T-cell (primary cell): Measurements from ENCODE around the gene ARGLU1. TPM values are rescaled to one million over a fixed set of nuclear protein-coding genes. Genes with fewer than 3 reads are reported as not detected.

Experiments used
- ATAC-seq, 4 experiments: fragments of 200-7000 bp in 3 of 4; fragments of 150-1000 bp in 1 of 4; cut with Tn5 transposase; replicated peaks in 1 of 4; 1 replicate in 3 of 4; 2 replicates in 1 of 4; pipeline ENCODE4 v1.10.0; 2021; ENCODE audit warnings: moderate library complexity in 3 of 4, mild to moderate bottlenecking in 2 of 4, moderate number of reproducible peaks in 1 of 4
- CTCF ChIA-PET, 2 donors: fragments of 300-600 bp; sonication (Branson Sonifier 250); formaldehyde crosslinking; loops; one replicate each; lab custom pipeline; 2022; ENCODE audit warnings: antibody characterized with exemption in 2 of 2; lab: Charles Lee
- POLR2A ChIA-PET, 2 donors: fragments of 300-600 bp; sonication (Branson Sonifier 250); formaldehyde crosslinking; loops; one replicate each; lab custom pipeline; 2022; ENCODE audit warnings: antibody characterized with exemption in 2 of 2; lab: Charles Lee
- DNase-seq, 35 experiments: peaks; one replicate each; pipeline versions ENCODE4 v3.0.0 to v3.0.0-alpha.2; 2013 to 2023
- H3K27ac ChIP-seq: one replicate; pipeline ENCODE4 v1.5.1; 2013; ENCODE audit warnings: low read length
- H3K27me3 ChIP-seq, 2 experiments: replicated peaks in 1 of 2; 1 replicate in 1 of 2; 2 replicates in 1 of 2; pipeline versions ENCODE4 v1.6.1 to v1.7.0; 2013; ENCODE audit warnings: low read length in 1 of 2, mixed read lengths in 1 of 2; ENCODE audit not compliant: control insufficient read depth in 2 of 2, insufficient read depth in 2 of 2; ENCODE audit errors: extremely low read depth in 1 of 2
- H3K36me3 ChIP-seq, 2 donors: 1 replicate in 1 of 2; 2 replicates in 1 of 2; pipeline versions ENCODE4 v1.6.1 to v1.7.0; 2013; ENCODE audit warnings: low read length in 1 of 2; ENCODE audit not compliant: control insufficient read depth in 2 of 2, insufficient read depth in 1 of 2; ENCODE audit errors: extremely low read depth in 1 of 2
- H3K4me1 ChIP-seq, 2 experiments: 1 replicate in 1 of 2; 2 replicates in 1 of 2; pipeline versions ENCODE4 v1.6.1 to v1.7.0; 2013; ENCODE audit warnings: low read length in 2 of 2, mixed read lengths in 1 of 2; ENCODE audit not compliant: insufficient read depth in 2 of 2, control insufficient read depth in 1 of 2; ENCODE audit errors: extremely low read depth in 1 of 2
- H3K4me3 ChIP-seq, 2 donors: 1 replicate in 1 of 2; 2 replicates in 1 of 2; pipeline versions ENCODE4 v1.5.1 to v1.7.0; 2013; ENCODE audit warnings: mild to moderate bottlenecking in 2 of 2, low read length in 1 of 2, moderate library complexity in 1 of 2; ENCODE audit not compliant: control insufficient read depth in 1 of 2; ENCODE audit errors: extremely low read depth in 1 of 2
- H3K9me3 ChIP-seq: 2 replicates; pipeline ENCODE4 v1.7.0; 2013
- H3K27ac Mint-ChIP-seq, 2 donors: one replicate each; pipeline ENCODE4 v1.8.0; 2020 to 2021; ENCODE audit warnings: mild to moderate bottlenecking in 2 of 2, mixed read lengths in 2 of 2
- H3K27me3 Mint-ChIP-seq, 2 donors: one replicate each; pipeline ENCODE4 v1.8.0; 2021 to 2022; ENCODE audit warnings: mixed read lengths in 2 of 2
- H3K36me3 Mint-ChIP-seq: one replicate; pipeline ENCODE4 v1.8.0; 2021; ENCODE audit warnings: mixed read lengths
- H3K4me1 Mint-ChIP-seq, 3 donors: one replicate each; pipeline ENCODE4 v1.8.0; 2020 to 2022; ENCODE audit warnings: mixed read lengths in 3 of 3, mild to moderate bottlenecking in 1 of 3
- H3K4me3 Mint-ChIP-seq, 3 donors: one replicate each; pipeline ENCODE4 v1.8.0; 2020 to 2022; ENCODE audit warnings: mild to moderate bottlenecking in 3 of 3, mixed read lengths in 3 of 3, moderate library complexity in 3 of 3
- H3K9me3 Mint-ChIP-seq, 3 donors: one replicate each; pipeline ENCODE4 v1.8.0; 2020 to 2022; ENCODE audit warnings: mixed read lengths in 3 of 3
- WGBS: methylation state at CpG from one replicate; pipeline ENCODE4 v1.1.5; 2013; ENCODE audit warnings: missing lambda C conversion rate; ENCODE audit not compliant: insufficient coverage; 5-methylcytosine and 5-hydroxymethylcytosine counted together
- total RNA-seq, 35 experiments: library from RNA in 6 of 35; stranded (reverse) in 6 of 35; fragments of 120-200 nt in 1 of 35; gene quantifications; one replicate each; pipeline versions ENCODE4 v1.2.1 to v1.2.4 and lab custom pipeline; 2013 to 2026

ARGLU1 gene
- total RNA-seq, 5 donors from 2014 or later (not counting 1 experiment from before 2014, with no cell fraction given) = 158 to 197 (median 184) TPM

GRCh38 chr13:106494936-106495335, 73.0 kb downstream of the ARGLU1 start:
- H3K4me3 ChIP-seq = no peak overlapping the region
- no peak for DNase-seq
- Mint-ChIP-seq H3K27me3 (peaks cover 44 to 66% of the 10 kb centered on the region in 2 donors), H3K27ac (no peak overlapping the region), H3K9me3 (no peaks in the 10 kb centered on the region), H3K4me3 (no peak overlapping the region), H3K36me3 (no peaks in the 10 kb centered on the region), H3K4me1 (peaks cover 24 to 32% (median 28%) of the 10 kb centered on the region in 3 donors)
- 80% methylated on average over 1 of the region's 3 CpGs for WGBS
- no peak for ATAC-seq
- H3K9me3 ChIP-seq = no peaks in the 10 kb centered on the region
- ChIA-PET CTCF (no interaction called here), POLR2A (no interaction called here)
- H3K27ac ChIP-seq = no peak overlapping the region
- peaks cover 0 to 25% of the 10 kb centered on the region in 2 experiments for H3K27me3 ChIP-seq
- H3K4me1 ChIP-seq = peaks cover 7 to 16% of the 10 kb centered on the region in 2 experiments
- no peaks in the 10 kb centered on the region for H3K36me3 ChIP-seq

GRCh38 chr13:106494506-106494905, 73.4 kb downstream of the ARGLU1 start:
- Mint-ChIP-seq H3K27me3 (peaks cover 42 to 65% of the 10 kb centered on the region in 2 donors), H3K4me1 (peaks cover 24 to 32% (median 26%) of the 10 kb centered on the region in 3 donors), H3K9me3 (no peaks in the 10 kb centered on the region), H3K27ac (no peak overlapping the region), H3K4me3 (no peak overlapping the region), H3K36me3 (no peaks in the 10 kb centered on the region)
- Histone ChIP-seq H3K27ac (no peak overlapping the region), H3K9me3 (no peaks in the 10 kb centered on the region), H3K4me1 (peaks cover 7 to 16% of the 10 kb centered on the region in 2 experiments), H3K27me3 (peaks cover 0 to 25% of the 10 kb centered on the region in 2 experiments), H3K36me3 (no peaks in the 10 kb centered on the region), H3K4me3 (no peak overlapping the region)
- DNase-seq = no peak
- POLR2A ChIA-PET = no interaction called here
- CTCF ChIA-PET = no interaction called here
- ATAC-seq = no peak

- H3K27ac Mint-ChIP-seq = no peak overlapping the region
- DNase-seq = peak in 13 of 35 experiments; percentile 1 to 45 (median 11)
- POLR2A ChIA-PET = no interaction called here
Measured at GRCh38 chr13:106493533-106494220, 74.3 kb downstream of the ARGLU1 start.

GRCh38 chr13:106492588-106493475, 75.1 kb downstream of the ARGLU1 start:
- Mint-ChIP-seq H3K27me3 (peaks cover 44 to 72% of the 10 kb centered on the region in 2 donors), H3K4me1 (peaks cover 24 to 32% (median 26%) of the 10 kb centered on the region in 3 donors), H3K4me3 (peak overlapping the region in 1 of 3 donors; percentile 35), H3K9me3 (no peaks in the 10 kb centered on the region), H3K36me3 (no peaks in the 10 kb centered on the region), H3K27ac (no peak overlapping the region)
- peaks cover 0 to 27% of the 10 kb centered on the region in 2 experiments for H3K27me3 ChIP-seq
- H3K36me3 ChIP-seq = no peaks in the 10 kb centered on the region
- H3K4me1 ChIP-seq = peaks cover 7 to 16% of the 10 kb centered on the region in 2 experiments
- H3K4me3 ChIP-seq = no peak overlapping the region
- no peaks in the 10 kb centered on the region for H3K9me3 ChIP-seq
- H3K27ac ChIP-seq = no peak overlapping the region
- 91% methylated on average over 52 of the region's 54 CpGs for WGBS
- DNase-seq (no peak), ATAC-seq (no peak)
- ChIA-PET POLR2A (no interaction called here), CTCF (no interaction called here)

More at GRCh38 chr13:106493533-106494220, 74.3 kb downstream of the ARGLU1 start:
- Histone ChIP-seq H3K4me3 (no peak overlapping the region), H3K36me3 (no peaks in the 10 kb centered on the region), H3K27me3 (peaks cover 0 to 25% of the 10 kb centered on the region in 2 experiments), H3K4me1 (peaks cover 7 to 16% of the 10 kb centered on the region in 2 experiments), H3K27ac (no peak overlapping the region), H3K9me3 (no peaks in the 10 kb centered on the region)
- CTCF ChIA-PET = no interaction called here
- Mint-ChIP-seq H3K4me1 (peaks cover 24 to 32% (median 26%) of the 10 kb centered on the region in 3 donors), H3K27me3 (peaks cover 45 to 68% of the 10 kb centered on the region in 2 donors), H3K36me3 (no peaks in the 10 kb centered on the region), H3K9me3 (no peaks in the 10 kb centered on the region), H3K4me3 (peak overlapping the region in 1 of 3 donors; percentile 28)
- 27% methylated on average over 8 of the region's 17 CpGs for WGBS
- peak in 1 of 4 experiments; percentile 60 for ATAC-seq

GRCh38 chr13:106491928-106492587, 75.9 kb downstream of the ARGLU1 start:
- 95% methylated on average over 12 of the region's 14 CpGs for WGBS
- Mint-ChIP-seq H3K27me3 (peaks cover 43 to 69% of the 10 kb centered on the region in 2 donors), H3K27ac (no peak overlapping the region), H3K4me1 (peaks cover 24 to 32% (median 26%) of the 10 kb centered on the region in 3 donors), H3K36me3 (no peaks in the 10 kb centered on the region), H3K4me3 (peak overlapping the region in 1 of 3 donors; percentile 35), H3K9me3 (no peaks in the 10 kb centered on the region)
- ChIA-PET POLR2A (no interaction called here), CTCF (no interaction called here)
- DNase-seq (no peak), ATAC-seq (no peak)
- peaks cover 7 to 16% of the 10 kb centered on the region in 2 experiments for H3K4me1 ChIP-seq
- H3K36me3 ChIP-seq = no peaks in the 10 kb centered on the region
- peaks cover 0 to 28% of the 10 kb centered on the region in 2 experiments for H3K27me3 ChIP-seq
- no peak overlapping the region for H3K4me3 ChIP-seq
- H3K9me3 ChIP-seq = no peaks in the 10 kb centered on the region
- H3K27ac ChIP-seq = no peak overlapping the region
